DMS 273 (cell line): ENCODE measurements around the gene RPL12.

Source experiments
- DNase-seq: peaks from one replicate; lab custom pipeline; 2025; ENCODE audit not compliant: unreplicated experiment; lab: John Stamatoyannopoulos, UW

The RPL12 gene

DNA sequence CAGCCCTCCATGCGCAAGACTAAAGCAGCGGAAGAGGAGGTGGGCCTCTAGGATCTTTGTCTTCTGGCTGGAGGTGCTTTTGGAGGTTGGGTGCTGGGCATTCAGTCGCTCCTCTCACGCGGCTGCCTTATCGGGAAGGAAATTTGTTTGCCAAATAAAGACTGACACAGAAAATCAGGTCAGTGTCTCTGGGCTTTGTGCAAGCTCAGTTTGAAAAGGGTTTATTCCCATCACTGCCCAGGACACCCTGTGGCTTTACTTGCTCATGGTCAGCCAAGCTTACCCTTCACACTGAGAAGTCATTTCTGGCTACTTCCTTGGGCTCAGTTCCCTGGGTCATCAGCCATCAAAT lies 43.7 kb downstream of the RPL12 start:
- no peak for DNase-seq

DNA sequence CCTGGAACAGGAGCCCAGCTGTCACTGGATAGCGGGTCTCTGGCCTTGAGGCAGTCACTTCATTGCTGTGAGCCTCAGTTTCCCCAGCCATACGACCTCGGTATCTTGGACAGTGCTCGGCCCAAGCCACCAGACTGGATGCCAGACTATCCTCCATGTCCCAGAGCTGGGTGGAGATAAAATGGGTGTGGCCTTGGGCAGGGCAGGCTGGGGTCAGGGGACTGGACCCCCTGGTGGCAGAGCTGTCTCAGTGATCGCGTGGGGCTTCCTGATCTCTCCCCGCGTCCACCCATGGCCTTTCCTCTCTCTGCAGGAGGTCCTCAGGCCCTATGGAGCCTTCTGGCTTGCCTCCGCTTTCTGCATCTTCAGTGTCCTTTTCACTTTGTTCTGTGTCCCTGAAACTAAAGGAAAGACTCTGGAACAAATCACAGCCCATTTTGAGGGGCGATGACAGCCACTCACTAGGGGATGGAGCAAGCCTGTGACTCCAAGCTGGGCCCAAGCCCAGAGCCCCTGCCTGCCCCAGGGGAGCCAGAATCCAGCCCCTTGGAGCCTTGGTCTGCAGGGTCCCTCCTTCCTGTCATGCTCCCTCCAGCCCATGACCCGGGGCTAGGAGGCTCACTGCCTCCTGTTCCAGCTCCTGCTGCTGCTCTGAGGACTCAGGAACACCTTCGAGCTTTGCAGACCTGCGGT lies 44.3 kb downstream of the RPL12 start:
- DNase-seq = no peak

DNA sequence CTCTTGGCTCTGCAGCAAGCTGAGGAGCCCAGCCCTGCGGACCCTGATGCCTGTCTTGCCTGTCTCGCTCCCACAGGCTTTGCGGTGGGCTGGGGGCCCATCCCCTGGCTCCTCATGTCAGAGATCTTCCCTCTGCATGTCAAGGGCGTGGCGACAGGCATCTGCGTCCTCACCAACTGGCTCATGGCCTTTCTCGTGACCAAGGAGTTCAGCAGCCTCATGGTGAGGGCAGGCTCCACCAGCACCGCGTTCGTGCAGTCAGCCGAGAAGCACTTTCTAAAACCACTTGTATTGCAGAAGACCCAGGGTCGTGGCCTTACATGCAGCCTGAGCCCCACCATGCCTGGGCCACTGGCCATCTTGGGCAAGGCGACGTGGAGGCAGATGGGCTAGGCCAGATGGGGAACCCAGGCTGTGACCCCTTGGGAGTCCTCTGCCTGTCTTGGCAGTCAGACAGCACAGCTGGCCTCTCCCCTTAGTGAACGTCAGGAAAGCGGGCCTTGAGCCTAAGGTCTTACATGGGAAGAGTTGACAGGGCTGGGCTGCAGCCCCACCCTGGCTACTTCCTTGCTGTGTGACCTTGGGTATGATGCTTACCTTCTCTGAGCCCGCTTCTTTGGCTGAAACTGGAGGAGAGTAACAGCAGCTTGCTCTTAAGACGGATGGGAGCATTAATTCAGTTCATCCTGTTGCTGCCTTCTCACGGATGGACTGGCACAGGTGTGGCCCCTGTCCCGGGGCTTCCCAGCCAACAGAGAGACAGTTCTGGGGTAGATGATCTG lies 45.7 kb downstream of the RPL12 start:
- peak; percentile 94 for DNase-seq

DNA sequence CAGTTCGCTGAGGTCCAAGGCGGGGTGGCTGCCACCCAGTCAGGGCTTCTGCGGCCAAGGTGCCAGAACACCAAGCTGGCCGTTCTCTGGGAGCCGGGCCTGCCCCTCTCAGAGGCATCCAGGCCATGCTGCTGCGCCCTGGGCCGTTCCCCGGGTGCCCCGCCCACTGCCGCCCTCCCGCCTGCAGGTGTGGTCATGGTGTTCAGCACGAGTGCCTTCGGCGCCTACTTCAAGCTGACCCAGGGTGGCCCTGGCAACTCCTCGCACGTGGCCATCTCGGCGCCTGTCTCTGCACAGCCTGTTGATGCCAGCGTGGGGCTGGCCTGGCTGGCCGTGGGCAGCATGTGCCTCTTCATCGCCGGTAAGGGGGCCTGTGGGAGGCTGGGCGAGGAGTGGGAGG lies 46.6 kb downstream of the RPL12 start:
- DNase-seq = no peak

DNA sequence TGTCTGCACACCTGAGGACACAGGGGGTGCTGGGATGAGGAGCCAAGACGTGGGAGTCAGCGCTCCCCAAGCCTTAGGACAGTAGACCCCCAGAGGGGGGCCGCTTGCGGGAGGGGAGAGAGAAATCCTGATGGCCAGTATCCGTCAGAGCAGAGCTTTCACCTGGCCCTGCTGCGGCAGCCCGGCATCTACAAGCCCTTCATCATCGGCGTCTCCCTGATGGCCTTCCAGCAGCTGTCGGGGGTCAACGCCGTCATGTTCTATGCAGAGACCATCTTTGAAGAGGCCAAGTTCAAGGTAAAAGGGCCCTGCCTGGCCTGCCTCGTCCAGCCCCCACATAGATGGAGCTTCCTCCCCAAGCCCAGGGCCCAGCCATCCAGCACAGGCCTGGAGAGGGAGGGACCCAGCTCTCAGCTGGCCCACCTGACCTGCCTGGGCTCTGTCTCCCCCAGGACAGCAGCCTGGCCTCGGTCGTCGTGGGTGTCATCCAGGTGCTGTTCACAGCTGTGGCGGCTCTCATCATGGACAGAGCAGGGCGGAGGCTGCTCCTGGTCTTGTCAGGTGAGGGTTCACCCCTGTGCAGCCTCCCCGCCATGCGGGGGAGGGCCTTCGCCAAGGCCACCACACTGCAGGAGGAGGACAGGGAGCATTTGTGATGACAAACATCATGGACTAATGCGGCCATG lies 47.6 kb downstream of the RPL12 start:
- DNase-seq = no peak

DNA sequence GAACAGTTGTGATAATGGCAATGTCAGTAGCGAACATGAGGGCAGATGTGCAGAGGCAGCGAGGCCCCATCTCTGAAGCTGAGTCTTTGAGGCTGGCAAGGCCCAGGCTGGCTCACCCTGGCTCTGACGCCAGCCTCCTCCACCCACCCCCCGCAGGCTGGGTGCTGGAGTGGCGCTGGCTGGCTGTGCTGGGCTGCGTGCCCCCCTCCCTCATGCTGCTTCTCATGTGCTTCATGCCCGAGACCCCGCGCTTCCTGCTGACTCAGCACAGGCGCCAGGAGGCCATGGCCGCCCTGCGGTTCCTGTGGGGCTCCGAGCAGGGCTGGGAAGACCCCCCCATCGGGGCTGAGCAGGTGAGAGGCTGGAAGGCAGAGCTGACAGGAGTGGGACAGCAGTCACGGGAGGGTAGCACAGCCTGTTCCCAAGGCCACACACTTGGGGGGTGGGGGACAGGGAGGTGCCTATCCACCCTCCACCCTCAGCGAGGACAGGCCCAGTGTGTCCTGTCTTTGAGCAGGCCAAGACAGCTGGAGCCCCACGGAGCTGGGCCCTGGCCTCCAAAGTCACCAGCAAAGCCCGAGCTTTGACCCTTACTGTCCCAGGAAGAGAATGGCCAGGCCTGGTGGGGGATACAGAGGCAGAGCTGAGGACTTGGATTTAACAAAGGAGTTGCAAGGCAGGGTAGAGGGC lies 48.7 kb downstream of the RPL12 start:
- no peak for DNase-seq

DNA sequence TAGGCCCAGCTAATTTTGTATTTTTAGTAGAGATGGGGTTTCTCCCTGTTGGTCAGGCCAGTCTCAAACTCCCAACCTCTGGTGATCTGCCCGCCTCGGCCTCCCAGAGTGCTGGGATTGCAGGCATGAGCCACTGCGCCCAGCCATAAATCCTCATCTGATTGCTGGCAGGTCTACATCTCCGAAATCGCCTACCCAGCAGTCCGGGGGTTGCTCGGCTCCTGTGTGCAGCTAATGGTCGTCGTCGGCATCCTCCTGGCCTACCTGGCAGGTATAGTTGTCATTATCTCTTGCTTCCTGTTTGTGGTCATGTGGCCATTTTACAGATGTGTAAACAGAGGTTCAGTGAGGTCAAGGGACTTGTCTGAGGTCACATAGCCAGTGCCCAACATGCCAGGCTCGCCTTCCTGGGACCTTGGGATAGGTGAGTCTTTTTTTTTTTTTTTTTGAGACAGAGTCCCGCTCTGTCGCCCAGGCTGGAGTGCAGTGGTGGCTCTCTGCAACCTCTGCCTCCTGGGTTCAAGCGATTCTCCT lies 51.4 kb downstream of the RPL12 start:
- no peak for DNase-seq

DNA sequence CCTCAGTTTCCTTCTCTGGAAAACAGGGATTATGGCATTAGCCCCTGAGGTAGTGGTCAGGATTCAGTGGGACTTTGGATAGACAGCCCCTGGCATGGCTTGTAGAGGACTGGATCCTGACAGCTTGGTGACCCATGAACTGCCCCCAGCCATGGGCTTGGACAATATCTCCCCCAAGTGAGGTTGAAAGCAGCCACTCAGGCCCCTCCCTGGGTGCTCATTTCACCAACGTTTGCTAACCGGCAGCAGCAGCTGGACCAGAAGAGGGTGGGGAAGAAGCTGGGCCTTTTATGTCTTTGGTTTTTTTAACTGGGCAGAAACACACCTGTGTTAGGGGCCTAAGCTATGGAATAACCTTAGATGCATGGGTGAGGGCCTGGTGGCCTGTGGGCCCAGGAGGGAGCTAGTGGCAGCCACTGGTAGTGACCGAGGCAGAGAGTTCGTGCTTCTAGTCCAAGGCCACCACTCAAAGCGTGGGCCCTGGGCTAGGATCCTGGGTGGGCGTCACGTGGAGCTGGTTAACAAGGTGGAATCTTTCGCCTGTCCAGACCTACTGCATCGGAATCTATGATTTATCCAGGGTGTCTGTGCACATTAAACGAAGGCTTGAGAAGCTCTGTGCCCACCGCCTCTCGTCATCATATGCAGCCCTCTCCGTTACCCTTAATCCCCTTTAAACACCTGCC lies 52.3 kb downstream of the RPL12 start:
- DNase-seq = no peak

DNA sequence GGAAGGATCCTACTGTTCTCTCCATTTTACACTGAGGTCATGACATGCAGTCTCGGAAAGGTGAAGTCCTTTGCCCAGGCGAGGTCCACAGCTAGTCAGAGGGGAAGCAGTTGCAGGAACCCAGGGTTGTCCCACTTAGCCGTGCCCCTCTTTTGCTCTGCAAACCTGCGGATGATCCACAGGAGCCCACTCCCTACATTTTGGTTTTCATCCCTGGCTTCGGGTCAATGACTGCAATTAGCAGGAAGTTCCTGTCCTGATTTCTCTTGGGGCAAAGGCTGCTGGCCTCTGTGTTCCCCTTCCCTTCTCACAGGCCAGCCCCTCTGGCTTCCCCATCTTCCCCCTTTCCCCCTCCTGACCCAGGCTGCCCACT lies 52.9 kb downstream of the RPL12 start:
- no peak for DNase-seq
